ENCODE results near the gene FOLR2. TPM values are rescaled to one million over a fixed set of nuclear protein-coding genes. Genes with fewer than 3 reads are reported as not detected.

Gene FOLR2
- total and polyA plus RNA-seq, 2 of the 8 experiments (the other 6 are each of a cell fraction or from before 2014, with no cell fraction given): not detected

DNA sequence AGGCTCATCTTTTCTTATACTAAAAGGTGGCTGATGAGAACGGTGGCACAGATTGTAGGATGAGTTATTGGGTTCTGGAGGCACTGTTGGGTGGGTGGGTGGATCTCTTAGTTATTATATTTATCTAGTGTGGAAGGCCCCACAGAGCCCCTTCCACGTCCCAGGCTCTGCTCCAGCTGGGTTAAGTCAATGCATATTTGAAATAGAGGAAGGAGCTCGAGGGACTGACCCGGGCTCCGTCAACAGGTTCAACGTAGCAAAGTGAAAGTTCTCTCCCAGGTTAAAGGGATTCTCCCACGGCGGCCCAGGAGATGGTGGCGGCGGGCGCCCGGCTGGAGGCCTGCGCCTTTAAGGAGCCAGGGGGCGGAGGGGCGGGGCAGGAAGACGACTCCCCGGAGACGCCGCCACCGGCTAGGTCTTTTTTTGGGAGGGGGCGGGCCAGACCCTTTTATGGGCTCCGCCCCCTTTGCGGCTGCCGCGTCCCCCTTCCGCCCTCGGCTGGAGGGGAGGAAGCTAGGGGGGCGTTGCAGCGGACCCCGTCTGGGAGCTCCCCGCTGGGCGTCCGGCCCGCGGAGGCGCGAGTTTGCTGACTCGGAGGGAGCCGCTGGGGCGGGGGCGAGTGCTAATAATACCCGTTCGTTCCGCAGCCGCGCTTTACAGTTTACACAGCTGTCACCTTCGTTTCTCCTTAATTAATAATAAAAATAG is 6.5 kb downstream of the FOLR2 start:
- Histone ChIP-seq H3K27ac (ENCODE audit: low read depth, low read length) (no peak overlapping the region), H2AFZ (ENCODE audit: low read length) (0 out of 2 replicates have a peak overlapping the region, but pooled peaks have one; percentile 13)
- FAIRE-seq: no peak
- TF ChIP-seq TCF12 (IDR thresholded peaks at IDR 0.05; ENCODE audit: low read depth, low read length): no peak
- peak; percentile 61 for TF ChIP-seq ASH2L (IDR thresholded peaks at IDR 0.05; ENCODE audit: low read length)
- TF ChIP-seq GABPA (IDR thresholded peaks at IDR 0.05; ENCODE audit: borderline replicate concordance, insufficient read depth, low read length): no peak
- TF ChIP-seq, protein P1, sequence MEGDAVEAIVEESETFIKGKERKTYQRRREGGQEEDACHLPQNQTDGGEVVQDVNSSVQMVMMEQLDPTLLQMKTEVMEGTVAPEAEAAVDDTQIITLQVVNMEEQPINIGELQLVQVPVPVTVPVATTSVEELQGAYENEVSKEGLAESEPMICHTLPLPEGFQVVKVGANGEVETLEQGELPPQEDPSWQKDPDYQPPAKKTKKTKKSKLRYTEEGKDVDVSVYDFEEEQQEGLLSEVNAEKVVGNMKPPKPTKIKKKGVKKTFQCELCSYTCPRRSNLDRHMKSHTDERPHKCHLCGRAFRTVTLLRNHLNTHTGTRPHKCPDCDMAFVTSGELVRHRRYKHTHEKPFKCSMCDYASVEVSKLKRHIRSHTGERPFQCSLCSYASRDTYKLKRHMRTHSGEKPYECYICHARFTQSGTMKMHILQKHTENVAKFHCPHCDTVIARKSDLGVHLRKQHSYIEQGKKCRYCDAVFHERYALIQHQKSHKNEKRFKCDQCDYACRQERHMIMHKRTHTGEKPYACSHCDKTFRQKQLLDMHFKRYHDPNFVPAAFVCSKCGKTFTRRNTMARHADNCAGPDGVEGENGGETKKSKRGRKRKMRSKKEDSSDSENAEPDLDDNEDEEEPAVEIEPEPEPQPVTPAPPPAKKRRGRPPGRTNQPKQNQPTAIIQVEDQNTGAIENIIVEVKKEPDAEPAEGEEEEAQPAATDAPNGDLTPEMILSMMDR (IDR thresholded peaks at IDR 0.05; ENCODE audit: control extremely low read depth in 1 of 3, insufficient read depth in 1 of 3, low read depth in 1 of 3, low read length in 3 of 3): 0 out of 4 replicates have a peak, but pooled peaks of 1 of the 3 experiments have one; percentile 1
- 0 out of 2 replicates have a peak, but pooled peaks have one; percentile 51 for TF ChIP-seq PHF8 (conservative IDR thresholded peaks at IDR 0.05; ENCODE audit: low read depth, low read length)
- TF ChIP-seq HDAC2 (IDR thresholded peaks at IDR 0.05; ENCODE audit: borderline replicate concordance in 1 of 2, low read depth in 2 of 2, low read length in 2 of 2): peak; percentile 35 to 62; a peak in 1 of 4 replicates
- peak; percentile 64 for TF ChIP-seq EGR1 (IDR thresholded peaks at IDR 0.05; ENCODE audit: borderline replicate concordance, low read depth, low read length)

More for the DNA sequence above, 6.5 kb downstream of the FOLR2 start:
- no peak overlapping the region for H3K56ac ChIP-seq (replicated peaks; ENCODE audit: insufficient read length, low read depth, low read length)
- no peak overlapping the region for H2BK120ac ChIP-seq (replicated peaks; ENCODE audit: low read depth, low read length)
- peak overlapping the region; percentile 84 to 95 for H3K4me2 ChIP-seq (ENCODE audit: insufficient read depth in 1 of 2, low read depth in 2 of 2, low read length in 2 of 2)
- peaks cover 15% of the 10 kb centered on the region for H3K23me2 ChIP-seq (ENCODE audit: low read depth, low read length)
- peaks cover 10 to 11% (median 11%) of the 10 kb centered on the region in 4 experiments; a peak in 6 of 7 replicates for H3K4me1 ChIP-seq (replicated peaks in 1 of 4; ENCODE audit: control insufficient read depth in 3 of 4, insufficient read depth in 4 of 4, low read length in 3 of 4)
- H3K9ac ChIP-seq (replicated peaks in 1 of 4; ENCODE audit: extremely low read depth in 1 of 4, low read depth in 3 of 4, low read length in 3 of 4): no peak overlapping the region; a peak in 1 of 7 replicates
- ChIA-PET CTCF (ENCODE audit: partially characterized antibody) (interaction anchor here (0.9 to 8.3 kb wide), 7 partner anchors 13 to 191 kb away, joined by 3 to 72 read pairs (median 4); no protein-coding TSS in a partner anchor), POLR2A (ENCODE audit: partially characterized antibody) (interaction anchor here (0.6 to 9.9 kb wide), 17 partner anchors 9 to 1015 kb away, joined by 3 to 160 read pairs (median 3); partner anchors contain the start of genes ANAPC15 and PHOX2A)
- peaks cover 0 to 11% of the 10 kb centered on the region in 2 experiments; a peak in 2 of 4 replicates for H3K79me2 ChIP-seq (ENCODE audit: control insufficient read depth in 1 of 2, insufficient read depth in 2 of 2, low read length in 2 of 2)
- peak overlapping the region; percentile 67 to 89 (median 76) for H3K4me3 ChIP-seq (ENCODE audit: extremely low read depth in 1 of 4, insufficient read depth in 2 of 4, low read depth in 3 of 4, low read length in 4 of 4)
- no peak overlapping the region for H4K5ac ChIP-seq (ENCODE audit: insufficient read length, low read depth, low read length)
- no peak overlapping the region for H2BK12ac ChIP-seq (ENCODE audit: low read depth, low read length)
- peak; percentile 84 to 92 for DNase-seq (ENCODE audit: low read depth in 1 of 2, low spot score in 2 of 2)
- H2BK15ac ChIP-seq (ENCODE audit: low read length): no peak overlapping the region
- H2BK20ac ChIP-seq (ENCODE audit: low read length): 0 out of 2 replicates have a peak overlapping the region, but pooled peaks have one; percentile 80
- H3K23ac ChIP-seq (ENCODE audit: insufficient read length): no peak overlapping the region
- H2AK5ac ChIP-seq (ENCODE audit: low read depth, low read length): no peak overlapping the region
- peak overlapping the region; percentile 51; the same call in 1 of the 2 replicates for H4K8ac ChIP-seq (ENCODE audit: extremely low read depth, insufficient read depth, low read length)
- H3K79me1 ChIP-seq (ENCODE audit: low read depth, low read length): peaks cover 6% of the 10 kb centered on the region
- H3K4ac ChIP-seq (replicated peaks; ENCODE audit: insufficient read length, low read depth, low read length): no peak overlapping the region
- H3K9me3 ChIP-seq (ENCODE audit: insufficient read depth in 2 of 2, low read depth in 1 of 2, low read length in 1 of 2): no peaks in the 10 kb centered on the region
- H4K20me1 ChIP-seq (replicated peaks in 1 of 2; ENCODE audit: control insufficient read depth in 1 of 2, insufficient read depth in 2 of 2, low read length in 2 of 2): peaks cover 4 to 12% of the 10 kb centered on the region in 2 experiments
- 5% methylated on average over 28 of the region's 47 CpGs; no CpG with 5 or more reads in 1 of the 2 experiments for WGBS, 2 experiments (ENCODE audit: extremely low coverage in 1 of 2, insufficient coverage in 1 of 2, insufficient read length in 1 of 2, insufficient replicate concordance in 2 of 2, low coverage in 1 of 2, low lambda C conversion rate in 2 of 2, missing lambda C conversion rate in 1 of 2)
- no peaks in the 10 kb centered on the region for H3K36me3 ChIP-seq (ENCODE audit: control insufficient read depth in 2 of 4, insufficient read depth in 4 of 4, low read length in 3 of 4)
- H3K18ac ChIP-seq (ENCODE audit: extremely low read depth, low read length): peak overlapping the region; percentile 32; the same call in 1 of the 2 replicates
- peak overlapping the region; percentile 61; the same call in 1 of the 2 replicates for H2BK5ac ChIP-seq (ENCODE audit: low read depth, low read length)
- no peak overlapping the region for H3K14ac ChIP-seq (ENCODE audit: insufficient read length)
- H4K91ac ChIP-seq (replicated peaks; ENCODE audit: insufficient read length, low read length): no peak overlapping the region
- H3K27me3 ChIP-seq (replicated peaks in 1 of 4; ENCODE audit: control insufficient read depth in 3 of 4, extremely low read depth in 1 of 4, insufficient read depth in 3 of 4, low read length in 3 of 4): no peaks in the 10 kb centered on the region; a peak in 2 of 7 replicates

Data from H1 (cell line).